Measurements from ENCODE around the gene CECR2. TPM values are rescaled to one million over a fixed set of nuclear protein-coding genes. Genes with fewer than 3 reads are reported as not detected.
A peak's percentile ranks its signal among the peaks of the same experiment; 100 is the strongest.

Gene CECR2
- total RNA-seq, 1 experiment from 2014 or later = 111 TPM

DNA sequence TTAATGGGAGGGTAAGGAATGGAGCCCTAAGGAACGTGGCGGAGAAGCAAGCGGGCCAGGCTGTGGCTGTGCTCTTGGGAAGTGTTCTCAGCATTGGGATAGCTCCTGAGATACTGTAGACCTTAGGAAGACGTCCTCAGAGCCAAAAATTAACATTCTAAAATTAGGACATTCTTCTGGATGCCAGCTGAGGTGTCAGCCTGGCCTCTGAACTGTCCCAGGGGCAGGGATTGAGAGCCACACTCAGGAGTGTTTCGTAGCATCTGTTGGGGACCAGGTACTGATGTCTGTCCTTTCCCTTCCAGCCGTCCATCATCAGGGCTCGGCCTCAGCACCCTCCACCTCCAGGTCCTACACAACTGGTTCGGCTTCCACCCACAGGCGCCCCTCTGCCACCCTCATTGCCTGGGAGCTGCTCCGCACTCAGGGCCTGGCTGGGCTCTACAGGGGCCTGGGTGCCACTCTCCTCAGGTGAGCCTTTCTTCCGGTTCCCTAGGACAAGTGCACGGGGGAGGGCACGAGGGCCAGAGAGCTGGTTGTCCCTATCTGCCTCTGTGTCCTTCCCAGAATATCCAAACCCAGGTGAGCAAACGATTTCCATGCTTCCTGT is 217.7 kb downstream of the CECR2 start (continued):
- TF ChIP-seq, protein P1, sequence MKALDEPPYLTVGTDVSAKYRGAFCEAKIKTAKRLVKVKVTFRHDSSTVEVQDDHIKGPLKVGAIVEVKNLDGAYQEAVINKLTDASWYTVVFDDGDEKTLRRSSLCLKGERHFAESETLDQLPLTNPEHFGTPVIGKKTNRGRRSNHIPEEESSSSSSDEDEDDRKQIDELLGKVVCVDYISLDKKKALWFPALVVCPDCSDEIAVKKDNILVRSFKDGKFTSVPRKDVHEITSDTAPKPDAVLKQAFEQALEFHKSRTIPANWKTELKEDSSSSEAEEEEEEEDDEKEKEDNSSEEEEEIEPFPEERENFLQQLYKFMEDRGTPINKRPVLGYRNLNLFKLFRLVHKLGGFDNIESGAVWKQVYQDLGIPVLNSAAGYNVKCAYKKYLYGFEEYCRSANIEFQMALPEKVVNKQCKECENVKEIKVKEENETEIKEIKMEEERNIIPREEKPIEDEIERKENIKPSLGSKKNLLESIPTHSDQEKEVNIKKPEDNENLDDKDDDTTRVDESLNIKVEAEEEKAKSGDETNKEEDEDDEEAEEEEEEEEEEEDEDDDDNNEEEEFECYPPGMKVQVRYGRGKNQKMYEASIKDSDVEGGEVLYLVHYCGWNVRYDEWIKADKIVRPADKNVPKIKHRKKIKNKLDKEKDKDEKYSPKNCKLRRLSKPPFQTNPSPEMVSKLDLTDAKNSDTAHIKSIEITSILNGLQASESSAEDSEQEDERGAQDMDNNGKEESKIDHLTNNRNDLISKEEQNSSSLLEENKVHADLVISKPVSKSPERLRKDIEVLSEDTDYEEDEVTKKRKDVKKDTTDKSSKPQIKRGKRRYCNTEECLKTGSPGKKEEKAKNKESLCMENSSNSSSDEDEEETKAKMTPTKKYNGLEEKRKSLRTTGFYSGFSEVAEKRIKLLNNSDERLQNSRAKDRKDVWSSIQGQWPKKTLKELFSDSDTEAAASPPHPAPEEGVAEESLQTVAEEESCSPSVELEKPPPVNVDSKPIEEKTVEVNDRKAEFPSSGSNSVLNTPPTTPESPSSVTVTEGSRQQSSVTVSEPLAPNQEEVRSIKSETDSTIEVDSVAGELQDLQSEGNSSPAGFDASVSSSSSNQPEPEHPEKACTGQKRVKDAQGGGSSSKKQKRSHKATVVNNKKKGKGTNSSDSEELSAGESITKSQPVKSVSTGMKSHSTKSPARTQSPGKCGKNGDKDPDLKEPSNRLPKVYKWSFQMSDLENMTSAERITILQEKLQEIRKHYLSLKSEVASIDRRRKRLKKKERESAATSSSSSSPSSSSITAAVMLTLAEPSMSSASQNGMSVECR (CRISPR knock-in tag; IDR thresholded peaks at IDR 0.05; ENCODE audit: borderline replicate concordance) = no peak
- TF ChIP-seq, protein P2, sequence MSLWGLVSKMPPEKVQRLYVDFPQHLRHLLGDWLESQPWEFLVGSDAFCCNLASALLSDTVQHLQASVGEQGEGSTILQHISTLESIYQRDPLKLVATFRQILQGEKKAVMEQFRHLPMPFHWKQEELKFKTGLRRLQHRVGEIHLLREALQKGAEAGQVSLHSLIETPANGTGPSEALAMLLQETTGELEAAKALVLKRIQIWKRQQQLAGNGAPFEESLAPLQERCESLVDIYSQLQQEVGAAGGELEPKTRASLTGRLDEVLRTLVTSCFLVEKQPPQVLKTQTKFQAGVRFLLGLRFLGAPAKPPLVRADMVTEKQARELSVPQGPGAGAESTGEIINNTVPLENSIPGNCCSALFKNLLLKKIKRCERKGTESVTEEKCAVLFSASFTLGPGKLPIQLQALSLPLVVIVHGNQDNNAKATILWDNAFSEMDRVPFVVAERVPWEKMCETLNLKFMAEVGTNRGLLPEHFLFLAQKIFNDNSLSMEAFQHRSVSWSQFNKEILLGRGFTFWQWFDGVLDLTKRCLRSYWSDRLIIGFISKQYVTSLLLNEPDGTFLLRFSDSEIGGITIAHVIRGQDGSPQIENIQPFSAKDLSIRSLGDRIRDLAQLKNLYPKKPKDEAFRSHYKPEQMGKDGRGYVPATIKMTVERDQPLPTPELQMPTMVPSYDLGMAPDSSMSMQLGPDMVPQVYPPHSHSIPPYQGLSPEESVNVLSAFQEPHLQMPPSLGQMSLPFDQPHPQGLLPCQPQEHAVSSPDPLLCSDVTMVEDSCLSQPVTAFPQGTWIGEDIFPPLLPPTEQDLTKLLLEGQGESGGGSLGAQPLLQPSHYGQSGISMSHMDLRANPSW (CRISPR knock-in tag; conservative IDR thresholded peaks at IDR 0.05; ENCODE audit: low read depth) = no peak

DNA sequence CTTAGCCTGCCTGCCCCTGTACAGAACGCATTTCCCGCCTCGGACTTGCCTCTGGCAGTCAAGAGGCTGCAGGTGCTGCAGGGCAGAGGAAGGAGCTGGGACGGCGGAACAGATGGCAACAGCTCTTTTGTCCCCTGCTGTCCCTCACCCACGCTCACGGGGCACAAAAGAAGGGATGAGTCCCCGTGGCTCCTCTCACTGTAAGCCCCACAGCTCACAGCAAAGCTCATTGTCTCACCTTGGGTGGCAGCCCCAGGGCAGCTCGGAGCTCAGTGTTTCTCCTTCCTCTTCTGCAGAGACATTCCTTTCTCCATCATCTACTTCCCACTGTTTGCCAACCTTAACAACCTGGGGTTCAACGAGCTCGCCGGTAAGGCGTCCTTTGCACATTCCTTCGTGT is 218.4 kb downstream of the CECR2 start:
- DNase-seq (ENCODE audit: low spot score) (no peak), ATAC-seq (no peak; the same call in none of the 2 replicates)
- H3K36me3 Mint-ChIP-seq = peaks cover 15% of the 10 kb centered on the region
- no peak overlapping the region for H3K4me3 Mint-ChIP-seq
- peak overlapping the region; percentile 50 for H3K27ac Mint-ChIP-seq
- CTCF ChIA-PET = interaction anchor here (0.7 to 1.5 kb wide), 5 partner anchors 24 to 529 kb away, joined by 3 to 6 read pairs (median 3); partner anchors contain the start of gene SLC25A18
- POLR2A ChIA-PET = no interaction called here
- H3K9me3 Mint-ChIP-seq = no peaks in the 10 kb centered on the region
- TF ChIP-seq NFYB (CRISPR knock-in tag; conservative IDR thresholded peaks at IDR 0.05; ENCODE audit: low read depth) (no peak), CBFB (CRISPR knock-in tag; IDR thresholded peaks at IDR 0.05; ENCODE audit: low read depth) (no peak)
- no peaks in the 10 kb centered on the region for H3K4me1 Mint-ChIP-seq
- no peaks in the 10 kb centered on the region for H3K27me3 Mint-ChIP-seq (ENCODE audit: low read depth)

DNA sequence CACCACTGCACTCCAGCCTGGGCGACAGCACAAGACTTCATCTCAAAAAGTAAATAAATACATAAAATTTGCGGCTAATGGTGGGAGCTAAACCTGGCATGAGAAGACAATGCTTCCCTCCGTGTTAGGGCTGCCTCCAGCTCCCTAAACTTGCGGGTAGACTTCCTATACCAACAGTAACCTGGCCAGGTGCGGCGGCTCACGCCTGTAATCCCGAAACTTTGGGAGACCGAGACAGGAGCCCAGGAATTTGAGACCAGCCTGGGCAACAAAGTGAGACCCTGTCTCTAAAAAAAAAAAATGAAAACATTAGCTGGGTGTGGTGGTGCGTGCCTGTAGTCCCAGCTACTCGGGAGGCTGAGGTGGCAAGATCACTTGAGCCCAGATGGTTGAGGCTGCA is 219.3 kb downstream of the CECR2 start:
- ATAC-seq = no peak
- CTCF ChIA-PET = interaction anchor here (1.1 to 1.4 kb wide), 2 partner anchors 25 to 30 kb away, joined by 3 read pairs; partner anchors contain the start of gene SLC25A18
- no peak overlapping the region for H3K4me3 Mint-ChIP-seq
- TF ChIP-seq SMAD4 (CRISPR knock-in tag; IDR thresholded peaks at IDR 0.05) (no peak), ZNF138 (CRISPR knock-in tag; conservative IDR thresholded peaks at IDR 0.05) (no peak), TEAD1 (CRISPR knock-in tag; IDR thresholded peaks at IDR 0.05) (no peak), TP53 (CRISPR knock-in tag; IDR thresholded peaks at IDR 0.05) (no peak), ZNF219 (CRISPR knock-in tag; IDR thresholded peaks at IDR 0.05; ENCODE audit: borderline replicate concordance) (no peak), ETV6 (CRISPR knock-in tag; IDR thresholded peaks at IDR 0.05) (no peak), ZNF396 (CRISPR knock-in tag; IDR thresholded peaks at IDR 0.05; ENCODE audit: borderline replicate concordance) (no peak), NR3C1 (CRISPR knock-in tag; conservative IDR thresholded peaks at IDR 0.05; ENCODE audit: low read depth) (no peak)
- TF ChIP-seq, protein P3, sequence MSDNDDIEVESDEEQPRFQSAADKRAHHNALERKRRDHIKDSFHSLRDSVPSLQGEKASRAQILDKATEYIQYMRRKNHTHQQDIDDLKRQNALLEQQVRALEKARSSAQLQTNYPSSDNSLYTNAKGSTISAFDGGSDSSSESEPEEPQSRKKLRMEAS (CRISPR knock-in tag; IDR thresholded peaks at IDR 0.05) = no peak
- TF ChIP-seq, protein P4, sequence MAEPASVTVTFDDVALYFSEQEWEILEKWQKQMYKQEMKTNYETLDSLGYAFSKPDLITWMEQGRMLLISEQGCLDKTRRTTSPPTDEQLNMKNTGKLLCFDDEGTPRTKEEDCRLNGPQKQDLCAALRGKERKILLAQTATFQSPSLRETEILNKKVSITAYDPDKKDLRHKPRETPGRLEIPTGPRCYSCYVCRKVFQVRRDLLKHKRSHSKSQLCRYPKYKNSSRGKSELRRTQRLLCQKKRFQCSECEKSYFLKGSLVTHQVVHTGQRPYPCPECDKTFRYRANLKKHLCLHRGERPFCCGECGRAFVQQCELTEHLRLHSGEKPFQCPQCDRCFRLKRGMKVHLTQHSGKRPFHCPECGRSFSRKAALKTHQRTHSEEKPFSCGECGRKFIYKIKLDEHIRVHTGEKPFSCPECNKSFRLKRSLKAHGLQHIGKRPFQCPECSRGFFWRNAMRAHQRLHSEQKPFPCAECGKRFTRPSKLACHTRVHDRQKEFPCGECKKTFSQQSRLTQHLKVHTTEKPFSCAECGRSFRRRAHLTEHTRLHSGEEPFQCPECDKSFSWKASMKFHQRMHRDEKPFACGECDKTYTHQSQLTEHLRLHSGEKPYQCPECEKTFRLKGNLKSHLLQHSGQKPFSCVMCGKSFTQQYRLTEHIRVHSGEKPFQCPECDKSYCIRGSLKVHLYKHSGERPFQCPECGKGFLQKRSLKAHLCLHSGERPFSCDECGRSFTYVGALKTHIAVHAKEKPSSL (CRISPR knock-in tag; conservative IDR thresholded peaks at IDR 0.05) = no peak
- TF ChIP-seq, protein P5, sequence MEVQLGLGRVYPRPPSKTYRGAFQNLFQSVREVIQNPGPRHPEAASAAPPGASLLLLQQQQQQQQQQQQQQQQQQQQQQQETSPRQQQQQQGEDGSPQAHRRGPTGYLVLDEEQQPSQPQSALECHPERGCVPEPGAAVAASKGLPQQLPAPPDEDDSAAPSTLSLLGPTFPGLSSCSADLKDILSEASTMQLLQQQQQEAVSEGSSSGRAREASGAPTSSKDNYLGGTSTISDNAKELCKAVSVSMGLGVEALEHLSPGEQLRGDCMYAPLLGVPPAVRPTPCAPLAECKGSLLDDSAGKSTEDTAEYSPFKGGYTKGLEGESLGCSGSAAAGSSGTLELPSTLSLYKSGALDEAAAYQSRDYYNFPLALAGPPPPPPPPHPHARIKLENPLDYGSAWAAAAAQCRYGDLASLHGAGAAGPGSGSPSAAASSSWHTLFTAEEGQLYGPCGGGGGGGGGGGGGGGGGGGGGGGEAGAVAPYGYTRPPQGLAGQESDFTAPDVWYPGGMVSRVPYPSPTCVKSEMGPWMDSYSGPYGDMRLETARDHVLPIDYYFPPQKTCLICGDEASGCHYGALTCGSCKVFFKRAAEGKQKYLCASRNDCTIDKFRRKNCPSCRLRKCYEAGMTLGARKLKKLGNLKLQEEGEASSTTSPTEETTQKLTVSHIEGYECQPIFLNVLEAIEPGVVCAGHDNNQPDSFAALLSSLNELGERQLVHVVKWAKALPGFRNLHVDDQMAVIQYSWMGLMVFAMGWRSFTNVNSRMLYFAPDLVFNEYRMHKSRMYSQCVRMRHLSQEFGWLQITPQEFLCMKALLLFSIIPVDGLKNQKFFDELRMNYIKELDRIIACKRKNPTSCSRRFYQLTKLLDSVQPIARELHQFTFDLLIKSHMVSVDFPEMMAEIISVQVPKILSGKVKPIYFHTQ (CRISPR knock-in tag; IDR thresholded peaks at IDR 0.05) = no peak
- TF ChIP-seq, protein P2 (CRISPR knock-in tag; conservative IDR thresholded peaks at IDR 0.05; ENCODE audit: low read depth) = no peak

More for the DNA sequence above, 219.3 kb downstream of the CECR2 start:
- Mint-ChIP-seq H3K4me1 (no peaks in the 10 kb centered on the region), H3K9me3 (no peaks in the 10 kb centered on the region), H3K36me3 (peaks cover 23% of the 10 kb centered on the region), H3K27ac (no peak overlapping the region), H3K27me3 (ENCODE audit: low read depth) (no peaks in the 10 kb centered on the region)
- POLR2A ChIA-PET = interaction anchor here (0.6 to 1.0 kb wide), 3 partner anchors 8 to 512 kb away, joined by 3 to 4 read pairs (median 3); no protein-coding TSS in a partner anchor
- DNase-seq (ENCODE audit: low spot score) = no peak

Measured in WTC11 (cell line).